HG02973 (cell line): ENCODE results near the gene ALG3.
A peak's percentile ranks its signal among the peaks of the same experiment; 100 is the strongest.
"Not testable (repeated sequence)": the region's sequence is repeated elsewhere in the genome, so short reads cannot be mapped to it uniquely, and the experiment has no call there.

Experiments used
- ATAC-seq: cut with Tn5 transposase; IDR thresholded peaks from one replicate; pipeline ENCODE4 v1.9.1; 2021; ENCODE audit warnings: moderate library complexity; ENCODE audit not compliant: unreplicated experiment

Gene ALG3

GRCh38 chr3:184248454-184249411 lies at the start of gene ALG3:
ALG3 (minus strand) TSS chr3:184248962; CDS start chr3:184248940, 22 bp downstream.
- peak; percentile 34 for ATAC-seq

- ATAC-seq, result no peak
Observed at GRCh38 chr3:184296616-184297015, 47.9 kb upstream of the ALG3 start.

- ATAC-seq, result no peak
Observed at GRCh38 chr3:184295771-184296170, 47.0 kb upstream of the ALG3 start.

- ATAC-seq, result no peak
Observed at GRCh38 chr3:184291738-184292445, 43.1 kb upstream of the ALG3 start.

- ATAC-seq, result no peak
Observed at GRCh38 chr3:184291044-184291737, 42.4 kb upstream of the ALG3 start.

- no peak for ATAC-seq
Observed at GRCh38 chr3:184290331-184290730, 41.6 kb upstream of the ALG3 start.

GRCh38 chr3:184289426-184289938 lies 40.7 kb upstream of the ALG3 start:
- ATAC-seq, result no peak

- ATAC-seq, result no peak
Observed at GRCh38 chr3:184284696-184285095, 35.9 kb upstream of the ALG3 start.

- no peak for ATAC-seq
Observed at GRCh38 chr3:184283681-184284080, 34.9 kb upstream of the ALG3 start.

GRCh38 chr3:184282941-184283340 lies 34.2 kb upstream of the ALG3 start:
- ATAC-seq, result no peak

- ATAC-seq, result no peak
Observed at GRCh38 chr3:184277366-184277765, 28.6 kb upstream of the ALG3 start.

GRCh38 chr3:184275961-184276910 lies 27.5 kb upstream of the ALG3 start, which contains the start of gene ECE2:
ECE2 (plus strand) TSS chr3:184276022; CDS start chr3:184276154, 132 bp downstream.
- no peak for ATAC-seq

GRCh38 chr3:184275381-184275701 lies 26.6 kb upstream of the ALG3 start:
- no peak for ATAC-seq

GRCh38 chr3:184272269-184272668 lies 23.5 kb upstream of the ALG3 start:
- ATAC-seq, result no peak

- not testable (repeated sequence) for ATAC-seq
Observed at GRCh38 chr3:184267249-184267648, 18.5 kb upstream of the ALG3 start.

GRCh38 chr3:184262764-184263179 lies 14.0 kb upstream of the ALG3 start:
- no peak for ATAC-seq

- ATAC-seq, result no peak
Observed at GRCh38 chr3:184261854-184262763, 13.3 kb upstream of the ALG3 start.

GRCh38 chr3:184261270-184261853 lies 12.6 kb upstream of the ALG3 start, which contains the start of gene CAMK2N2:
CAMK2N2 (minus strand) TSS chr3:184261553; CDS start chr3:184261285, 268 bp downstream.
- ATAC-seq, result no peak
